IMR-90 (cell line): Measurements from ENCODE around the gene PTPRH.

ENCODE experiments used
- BHLHE40 ChIP-seq: fragments of 150-350 bp; IDR thresholded peaks from 2 replicates; pipeline ENCODE4 v1.6.1; 2016; ENCODE audit warnings: mild to moderate bottlenecking, low read depth, low read length
- CEBPB ChIP-seq: IDR thresholded peaks from 2 replicates; pipeline ENCODE4 v1.6.1; 2012; ENCODE audit warnings: low read depth, low read length, improper control_type of control experiment
- ELK1 ChIP-seq: fragments of 150-350 bp; IDR thresholded peaks from 2 replicates; pipeline ENCODE4 v1.6.1; 2016; ENCODE audit warnings: low read depth, mild to moderate bottlenecking, low read length, moderate library complexity, borderline replicate concordance
- FOS ChIP-seq: fragments of 150-350 bp; IDR thresholded peaks from 2 replicates; pipeline ENCODE4 v1.6.1; 2016; ENCODE audit warnings: low read depth, low read length
- MAFK ChIP-seq: IDR thresholded peaks from 2 replicates; pipeline ENCODE4 v1.6.1; 2012; ENCODE audit warnings: low read depth, low read length, improper control_type of control experiment
- POLR2A ChIP-seq: IDR thresholded peaks from 2 replicates; pipeline ENCODE4 v1.6.1; 2012; ENCODE audit warnings: mild to moderate bottlenecking, low read depth, low read length
- RFX5 ChIP-seq: IDR thresholded peaks from 2 replicates; pipeline ENCODE4 v1.8.0; 2012; ENCODE audit warnings: low read depth, mild to moderate bottlenecking, low read length, moderate library complexity
- SMC3 ChIP-seq: fragments of 150-350 bp; IDR thresholded peaks from 2 replicates; pipeline ENCODE4 v1.6.1; 2016; ENCODE audit warnings: low read depth, mild to moderate bottlenecking, antibody characterized with exemption, low read length, moderate library complexity
- TF ChIP-seq, protein P1 (sequence below): conservative IDR thresholded peaks from 2 replicates; pipeline ENCODE4 v1.5.1; 2012; ENCODE audit warnings: mild to moderate bottlenecking, low read depth, low read length, improper control_type of control experiment
- TF ChIP-seq, protein P2 (sequence below): fragments of 150-350 bp; IDR thresholded peaks from 2 replicates; pipeline ENCODE4 v1.6.1; 2017; ENCODE audit warnings: mild to moderate bottlenecking, antibody characterized with exemption, low read length, low read depth

DNA sequence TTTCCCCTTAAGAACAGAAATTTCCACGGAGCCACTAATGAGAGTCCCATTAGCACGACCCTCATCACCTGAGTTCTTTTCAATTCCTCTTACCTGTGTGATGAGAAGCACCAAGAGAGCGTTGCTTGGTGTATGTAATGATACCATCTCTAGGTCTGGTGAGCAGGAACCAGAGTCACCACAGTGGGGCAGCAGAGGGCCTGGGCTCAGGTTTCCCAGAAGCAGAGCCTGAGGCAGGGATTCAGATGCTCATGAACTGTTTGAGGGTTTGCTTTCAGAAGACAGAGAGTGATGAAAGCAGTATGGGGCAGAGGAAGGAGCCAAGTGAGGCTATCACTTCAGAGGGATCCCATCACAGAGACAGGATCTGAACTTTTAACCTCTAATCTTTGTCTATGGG, 3.1 kb upstream of the PTPRH start:
- TF ChIP-seq, protein P1, sequence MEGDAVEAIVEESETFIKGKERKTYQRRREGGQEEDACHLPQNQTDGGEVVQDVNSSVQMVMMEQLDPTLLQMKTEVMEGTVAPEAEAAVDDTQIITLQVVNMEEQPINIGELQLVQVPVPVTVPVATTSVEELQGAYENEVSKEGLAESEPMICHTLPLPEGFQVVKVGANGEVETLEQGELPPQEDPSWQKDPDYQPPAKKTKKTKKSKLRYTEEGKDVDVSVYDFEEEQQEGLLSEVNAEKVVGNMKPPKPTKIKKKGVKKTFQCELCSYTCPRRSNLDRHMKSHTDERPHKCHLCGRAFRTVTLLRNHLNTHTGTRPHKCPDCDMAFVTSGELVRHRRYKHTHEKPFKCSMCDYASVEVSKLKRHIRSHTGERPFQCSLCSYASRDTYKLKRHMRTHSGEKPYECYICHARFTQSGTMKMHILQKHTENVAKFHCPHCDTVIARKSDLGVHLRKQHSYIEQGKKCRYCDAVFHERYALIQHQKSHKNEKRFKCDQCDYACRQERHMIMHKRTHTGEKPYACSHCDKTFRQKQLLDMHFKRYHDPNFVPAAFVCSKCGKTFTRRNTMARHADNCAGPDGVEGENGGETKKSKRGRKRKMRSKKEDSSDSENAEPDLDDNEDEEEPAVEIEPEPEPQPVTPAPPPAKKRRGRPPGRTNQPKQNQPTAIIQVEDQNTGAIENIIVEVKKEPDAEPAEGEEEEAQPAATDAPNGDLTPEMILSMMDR: 0 out of 2 replicates have a peak, but pooled peaks have one; percentile 19
- no peak for TF ChIP-seq SMC3
- TF ChIP-seq POLR2A: no peak
- no peak for TF ChIP-seq MAFK
- TF ChIP-seq ELK1: no peak
- TF ChIP-seq FOS: no peak
- no peak for TF ChIP-seq RFX5
- TF ChIP-seq BHLHE40: no peak
- TF ChIP-seq, protein P2, sequence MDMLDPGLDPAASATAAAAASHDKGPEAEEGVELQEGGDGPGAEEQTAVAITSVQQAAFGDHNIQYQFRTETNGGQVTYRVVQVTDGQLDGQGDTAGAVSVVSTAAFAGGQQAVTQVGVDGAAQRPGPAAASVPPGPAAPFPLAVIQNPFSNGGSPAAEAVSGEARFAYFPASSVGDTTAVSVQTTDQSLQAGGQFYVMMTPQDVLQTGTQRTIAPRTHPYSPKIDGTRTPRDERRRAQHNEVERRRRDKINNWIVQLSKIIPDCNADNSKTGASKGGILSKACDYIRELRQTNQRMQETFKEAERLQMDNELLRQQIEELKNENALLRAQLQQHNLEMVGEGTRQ: no peak
- TF ChIP-seq CEBPB: no peak
